ENCODE measurements around the gene EYS. TPM values are rescaled to one million over a fixed set of nuclear protein-coding genes. Genes with fewer than 3 reads are reported as not detected.

EYS gene
- total and polyA plus RNA-seq, 4 donors, result 0.53 to 4.5 (median 2.4) TPM

GRCh38 chr6:65116326-65116725 is 590.7 kb downstream of the EYS start:
- Histone ChIP-seq H3K36me3 (ENCODE audit: control insufficient read depth, insufficient read depth, low read length) (no peaks in the 10 kb centered on the region), H3K4me1 (ENCODE audit: control insufficient read depth, insufficient read depth, low read length) (no peaks in the 10 kb centered on the region), H3K27me3 (ENCODE audit: control insufficient read depth, insufficient read depth, low read length) (no peaks in the 10 kb centered on the region), H3K9me3 (ENCODE audit: control insufficient read depth, insufficient read depth, low read length) (no peaks in the 10 kb centered on the region), H3K27ac (ENCODE audit: low read depth, low read length) (no peak overlapping the region), H3K4me3 (ENCODE audit: low read depth, low read length) (no peak overlapping the region)
- no peak for DNase-seq (ENCODE audit: low read depth in 4 of 6, low spot score in 6 of 6)
- no CpG with 5 or more reads among the region's 1 CpG for WGBS (ENCODE audit: insufficient coverage)

- H3K9me3 ChIP-seq (ENCODE audit: control insufficient read depth, insufficient read depth, low read length), result no peaks in the 10 kb centered on the region
- no peak overlapping the region for H3K27ac ChIP-seq (ENCODE audit: low read depth, low read length)
- H3K36me3 ChIP-seq (ENCODE audit: control insufficient read depth, insufficient read depth, low read length), result no peaks in the 10 kb centered on the region
- no peak overlapping the region for H3K4me3 ChIP-seq (ENCODE audit: low read depth, low read length)
- no peaks in the 10 kb centered on the region for H3K4me1 ChIP-seq (ENCODE audit: control insufficient read depth, insufficient read depth, low read length)
- H3K27me3 ChIP-seq (ENCODE audit: control insufficient read depth, insufficient read depth, low read length), result no peaks in the 10 kb centered on the region
- DNase-seq (ENCODE audit: low read depth in 4 of 6, low spot score in 6 of 6), result no peak
- WGBS (ENCODE audit: insufficient coverage), result no CpG with 5 or more reads among the region's 3 CpGs
Measured at GRCh38 chr6:65113581-65113980, 593.4 kb downstream of the EYS start.

GRCh38 chr6:65112435-65112834 is 594.6 kb downstream of the EYS start:
- Histone ChIP-seq H3K36me3 (ENCODE audit: control insufficient read depth, insufficient read depth, low read length) (no peaks in the 10 kb centered on the region), H3K4me3 (ENCODE audit: low read depth, low read length) (no peak overlapping the region), H3K4me1 (ENCODE audit: control insufficient read depth, insufficient read depth, low read length) (no peaks in the 10 kb centered on the region), H3K9me3 (ENCODE audit: control insufficient read depth, insufficient read depth, low read length) (no peaks in the 10 kb centered on the region), H3K27ac (ENCODE audit: low read depth, low read length) (no peak overlapping the region), H3K27me3 (ENCODE audit: control insufficient read depth, insufficient read depth, low read length) (no peaks in the 10 kb centered on the region)
- DNase-seq (ENCODE audit: low read depth in 4 of 6, low spot score in 6 of 6), result no peak

GRCh38 chr6:65110031-65110430 is 597.0 kb downstream of the EYS start:
- H3K36me3 ChIP-seq (ENCODE audit: control insufficient read depth, insufficient read depth, low read length), result no peaks in the 10 kb centered on the region
- H3K27me3 ChIP-seq (ENCODE audit: control insufficient read depth, insufficient read depth, low read length), result no peaks in the 10 kb centered on the region
- H3K4me1 ChIP-seq (ENCODE audit: control insufficient read depth, insufficient read depth, low read length), result no peaks in the 10 kb centered on the region
- no peak for DNase-seq (ENCODE audit: low read depth in 4 of 6, low spot score in 6 of 6)
- 20% methylated on average over 1 of the region's 3 CpGs for WGBS (ENCODE audit: insufficient coverage)
- no peak overlapping the region for H3K4me3 ChIP-seq (ENCODE audit: low read depth, low read length)
- H3K9me3 ChIP-seq (ENCODE audit: control insufficient read depth, insufficient read depth, low read length), result no peaks in the 10 kb centered on the region
- no peak overlapping the region for H3K27ac ChIP-seq (ENCODE audit: low read depth, low read length)

- Histone ChIP-seq H3K9me3 (ENCODE audit: control insufficient read depth, insufficient read depth, low read length) (no peaks in the 10 kb centered on the region), H3K27ac (ENCODE audit: low read depth, low read length) (no peak overlapping the region), H3K4me3 (ENCODE audit: low read depth, low read length) (no peak overlapping the region), H3K4me1 (ENCODE audit: control insufficient read depth, insufficient read depth, low read length) (no peaks in the 10 kb centered on the region), H3K36me3 (ENCODE audit: control insufficient read depth, insufficient read depth, low read length) (no peaks in the 10 kb centered on the region), H3K27me3 (ENCODE audit: control insufficient read depth, insufficient read depth, low read length) (no peaks in the 10 kb centered on the region)
- no CpG with 5 or more reads among the region's 1 CpG for WGBS (ENCODE audit: insufficient coverage)
- peak in 2 of 6 donors; percentile 15 to 74 for DNase-seq (ENCODE audit: low read depth in 4 of 6, low spot score in 6 of 6)
Measured at GRCh38 chr6:65098349-65098748, 608.7 kb downstream of the EYS start.

GRCh38 chr6:65091561-65091960 is 615.5 kb downstream of the EYS start:
- no peaks in the 10 kb centered on the region for H3K36me3 ChIP-seq (ENCODE audit: control insufficient read depth, insufficient read depth, low read length)
- no peaks in the 10 kb centered on the region for H3K4me1 ChIP-seq (ENCODE audit: control insufficient read depth, insufficient read depth, low read length)
- DNase-seq (ENCODE audit: low read depth in 4 of 6, low spot score in 6 of 6), result no peak
- H3K27ac ChIP-seq (ENCODE audit: low read depth, low read length), result no peak overlapping the region
- WGBS (ENCODE audit: insufficient coverage), result 100% methylated on average over 3 of the region's 8 CpGs
- H3K9me3 ChIP-seq (ENCODE audit: control insufficient read depth, insufficient read depth, low read length), result peaks cover 2% of the 10 kb centered on the region
- H3K4me3 ChIP-seq (ENCODE audit: low read depth, low read length), result no peak overlapping the region
- H3K27me3 ChIP-seq (ENCODE audit: control insufficient read depth, insufficient read depth, low read length), result no peaks in the 10 kb centered on the region

- Histone ChIP-seq H3K27me3 (ENCODE audit: control insufficient read depth, insufficient read depth, low read length) (no peaks in the 10 kb centered on the region), H3K4me3 (ENCODE audit: low read depth, low read length) (no peak overlapping the region), H3K36me3 (ENCODE audit: control insufficient read depth, insufficient read depth, low read length) (no peaks in the 10 kb centered on the region), H3K27ac (ENCODE audit: low read depth, low read length) (no peak overlapping the region), H3K4me1 (ENCODE audit: control insufficient read depth, insufficient read depth, low read length) (no peaks in the 10 kb centered on the region), H3K9me3 (ENCODE audit: control insufficient read depth, insufficient read depth, low read length) (peaks cover 2% of the 10 kb centered on the region)
- no peak for DNase-seq (ENCODE audit: low read depth in 4 of 6, low spot score in 6 of 6)
- 92% methylated on average over 3 of the region's 3 CpGs for WGBS (ENCODE audit: insufficient coverage)
Measured at GRCh38 chr6:65088575-65088974, 618.5 kb downstream of the EYS start.

GRCh38 chr6:65081756-65082155 is 625.3 kb downstream of the EYS start:
- H3K27me3 ChIP-seq (ENCODE audit: control insufficient read depth, insufficient read depth, low read length), result no peaks in the 10 kb centered on the region
- WGBS (ENCODE audit: insufficient coverage), result 60% methylated on average over 1 of the region's 1 CpG
- H3K27ac ChIP-seq (ENCODE audit: low read depth, low read length), result no peak overlapping the region

GRCh38 chr6:65075705-65076230 is 631.3 kb downstream of the EYS start:
- DNase-seq (ENCODE audit: low read depth in 4 of 6, low spot score in 6 of 6), result no peak
- H3K27ac ChIP-seq (ENCODE audit: low read depth, low read length), result no peak overlapping the region
- H3K4me1 ChIP-seq (ENCODE audit: control insufficient read depth, insufficient read depth, low read length), result no peaks in the 10 kb centered on the region
- H3K4me3 ChIP-seq (ENCODE audit: low read depth, low read length), result no peak overlapping the region
- no peaks in the 10 kb centered on the region for H3K9me3 ChIP-seq (ENCODE audit: control insufficient read depth, insufficient read depth, low read length)
- H3K36me3 ChIP-seq (ENCODE audit: control insufficient read depth, insufficient read depth, low read length), result no peaks in the 10 kb centered on the region
- H3K27me3 ChIP-seq (ENCODE audit: control insufficient read depth, insufficient read depth, low read length), result no peaks in the 10 kb centered on the region

More at GRCh38 chr6:65081756-65082155, 625.3 kb downstream of the EYS start:
- Histone ChIP-seq H3K4me3 (ENCODE audit: low read depth, low read length) (no peak overlapping the region), H3K36me3 (ENCODE audit: control insufficient read depth, insufficient read depth, low read length) (no peaks in the 10 kb centered on the region), H3K9me3 (ENCODE audit: control insufficient read depth, insufficient read depth, low read length) (no peaks in the 10 kb centered on the region), H3K4me1 (ENCODE audit: control insufficient read depth, insufficient read depth, low read length) (no peaks in the 10 kb centered on the region)
- peak in 1 of 6 donors; percentile 31 for DNase-seq (ENCODE audit: low read depth in 4 of 6, low spot score in 6 of 6)

GRCh38 chr6:65072500-65072899 is 634.5 kb downstream of the EYS start:
- no peaks in the 10 kb centered on the region for H3K4me1 ChIP-seq (ENCODE audit: control insufficient read depth, insufficient read depth, low read length)
- H3K27ac ChIP-seq (ENCODE audit: low read depth, low read length), result no peak overlapping the region
- H3K9me3 ChIP-seq (ENCODE audit: control insufficient read depth, insufficient read depth, low read length), result no peaks in the 10 kb centered on the region
- no peaks in the 10 kb centered on the region for H3K27me3 ChIP-seq (ENCODE audit: control insufficient read depth, insufficient read depth, low read length)
- H3K36me3 ChIP-seq (ENCODE audit: control insufficient read depth, insufficient read depth, low read length), result no peaks in the 10 kb centered on the region
- H3K4me3 ChIP-seq (ENCODE audit: low read depth, low read length), result no peak overlapping the region
- WGBS (ENCODE audit: insufficient coverage), result no CpG with 5 or more reads among the region's 1 CpG
- no peak for DNase-seq (ENCODE audit: low read depth in 4 of 6, low spot score in 6 of 6)

Measured in spinal cord (tissue), 10 donors.